GM19193 (cell line): ENCODE data around the gene TPCN2.

Experiments
- POLR2A ChIP-seq: IDR thresholded peaks from 4 replicates; pipeline ENCODE4 v1.6.1; 2011; ENCODE audit not compliant: insufficient read depth, insufficient read length; ENCODE audit errors: extremely low read depth

The TPCN2 gene

DNA sequence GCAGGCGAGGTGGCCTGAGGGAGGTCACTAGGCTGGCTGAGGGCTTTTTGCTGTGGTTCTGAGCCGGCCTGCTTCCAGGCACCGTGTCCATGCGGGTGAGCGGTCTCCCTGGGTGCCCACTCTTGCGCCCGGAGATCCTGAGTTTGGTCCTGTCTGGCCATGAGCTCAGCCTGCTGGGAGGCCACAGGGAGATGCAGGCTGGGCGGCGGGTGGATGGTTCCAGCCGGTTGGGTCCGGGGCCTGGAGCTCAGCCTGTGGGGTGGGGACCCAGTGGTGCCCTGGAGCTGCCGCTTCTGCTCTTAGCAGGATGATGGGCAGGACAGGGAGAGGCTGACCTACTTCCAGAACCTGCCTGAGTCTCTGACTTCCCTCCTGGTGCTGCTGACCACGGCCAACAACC is 18.5 kb downstream of the TPCN2 start:
- no peak for TF ChIP-seq POLR2A

DNA sequence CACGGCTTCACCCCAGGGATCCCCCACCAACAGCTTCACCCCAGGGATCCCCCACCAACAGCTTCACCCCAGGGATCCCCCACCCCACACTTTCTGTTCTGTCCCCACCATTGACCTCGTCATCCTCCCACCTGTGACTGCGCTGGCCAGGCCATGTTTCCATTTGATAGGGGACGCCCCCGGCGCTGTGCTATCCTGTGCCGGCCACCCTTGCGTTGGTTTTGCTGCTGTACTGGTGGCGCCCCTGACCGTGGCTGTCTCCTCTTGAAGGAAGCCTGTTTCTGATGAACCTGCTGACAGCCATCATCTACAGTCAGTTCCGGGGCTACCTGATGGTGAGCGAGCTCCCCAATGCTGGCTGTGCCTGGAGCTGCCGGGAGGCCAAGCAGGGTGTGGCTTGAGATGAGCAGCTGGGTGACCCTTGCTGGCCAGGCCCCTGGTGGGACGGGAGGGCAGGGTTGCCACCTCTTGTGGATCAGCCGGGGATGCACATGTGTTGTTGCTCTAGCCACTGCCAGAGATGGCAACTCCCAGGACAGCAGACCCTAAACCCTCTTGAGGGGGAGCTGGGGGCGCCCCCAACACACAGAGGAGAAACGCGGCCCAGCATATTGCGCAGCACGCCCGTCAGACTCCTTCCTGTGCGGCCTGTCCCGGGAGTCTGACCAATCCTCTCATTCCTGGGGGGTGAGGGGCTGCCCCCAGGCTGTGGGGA is 22.5 kb downstream of the TPCN2 start:
- TF ChIP-seq POLR2A, result no peak

GRCh38 chr11:69071956-69072355 is 23.2 kb downstream of the TPCN2 start:
- no peak for TF ChIP-seq POLR2A

- no peak for TF ChIP-seq POLR2A
These were observed 24.7 kb downstream of the TPCN2 start for GRCh38 chr11:69073469-69073868.

- TF ChIP-seq POLR2A, result no peak
These were observed 25.8 kb downstream of the TPCN2 start for GRCh38 chr11:69074375-69075140.

DNA sequence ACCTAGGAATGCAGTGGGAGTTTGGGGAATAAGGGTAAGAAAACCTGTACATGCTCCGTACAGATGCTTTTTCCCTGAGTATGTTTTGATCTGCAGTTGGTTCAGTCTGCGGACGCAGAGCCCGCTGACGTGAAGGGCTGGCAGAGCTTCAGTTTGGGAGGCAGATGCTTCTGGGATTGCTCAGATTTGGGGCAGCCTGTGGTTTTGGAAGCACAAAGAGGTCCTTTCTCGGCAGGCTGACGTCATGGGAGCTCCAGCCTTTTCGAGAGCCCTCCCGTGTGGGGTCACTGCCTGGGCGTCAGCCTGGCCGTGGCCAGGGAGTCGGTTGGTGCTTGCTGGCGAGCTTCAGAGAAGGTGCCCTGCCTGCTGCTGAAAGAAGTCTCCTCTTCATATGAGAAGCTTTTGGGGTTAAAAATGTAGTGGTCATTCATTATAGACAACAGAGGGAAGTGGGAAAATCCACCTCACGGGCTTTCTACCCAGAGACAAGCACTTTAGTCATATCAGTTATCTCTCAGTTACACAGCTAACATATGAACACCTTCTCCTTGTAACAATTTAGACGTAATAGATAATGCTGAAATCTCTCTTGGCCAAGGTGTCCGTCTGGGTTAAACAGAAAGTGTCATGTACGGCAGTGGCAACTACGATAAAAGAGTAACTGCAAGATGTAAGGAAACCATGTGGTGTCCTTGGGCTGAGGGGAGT is 26.8 kb downstream of the TPCN2 start:
- TF ChIP-seq POLR2A, result no peak

DNA sequence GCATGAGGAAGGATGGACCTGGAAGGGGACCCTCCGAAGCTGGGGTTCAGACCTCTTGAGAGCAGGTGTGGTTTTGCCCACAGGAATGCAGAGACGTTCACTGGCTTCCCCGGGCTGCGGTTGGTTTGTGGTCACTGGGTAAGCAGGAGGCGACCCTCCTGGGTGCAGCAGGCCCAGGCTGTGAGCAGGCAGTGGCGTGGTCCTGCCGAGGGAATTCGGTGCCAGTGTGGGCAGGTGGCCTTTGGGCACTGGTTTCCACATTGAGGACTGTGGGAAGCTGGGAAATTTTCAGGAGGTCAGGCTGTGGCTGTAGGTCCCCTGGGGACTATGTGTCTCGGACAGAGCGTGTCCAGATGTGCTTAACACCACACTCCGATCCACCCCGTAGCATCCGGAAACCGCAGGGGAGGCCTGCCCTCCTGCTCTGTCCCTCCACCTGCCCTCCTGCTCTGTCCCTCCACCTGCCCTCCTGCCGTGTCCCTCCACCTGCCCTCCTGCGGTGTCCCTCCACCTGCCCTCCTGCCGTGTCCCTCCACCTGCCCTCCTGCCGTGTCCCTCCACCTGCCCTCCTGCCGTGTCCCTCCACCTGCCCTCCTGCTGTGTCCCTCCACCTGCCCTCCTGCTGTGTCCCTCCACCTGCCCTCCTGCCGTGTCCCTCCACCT is 27.5 kb downstream of the TPCN2 start:
- no peak for TF ChIP-seq POLR2A

DNA sequence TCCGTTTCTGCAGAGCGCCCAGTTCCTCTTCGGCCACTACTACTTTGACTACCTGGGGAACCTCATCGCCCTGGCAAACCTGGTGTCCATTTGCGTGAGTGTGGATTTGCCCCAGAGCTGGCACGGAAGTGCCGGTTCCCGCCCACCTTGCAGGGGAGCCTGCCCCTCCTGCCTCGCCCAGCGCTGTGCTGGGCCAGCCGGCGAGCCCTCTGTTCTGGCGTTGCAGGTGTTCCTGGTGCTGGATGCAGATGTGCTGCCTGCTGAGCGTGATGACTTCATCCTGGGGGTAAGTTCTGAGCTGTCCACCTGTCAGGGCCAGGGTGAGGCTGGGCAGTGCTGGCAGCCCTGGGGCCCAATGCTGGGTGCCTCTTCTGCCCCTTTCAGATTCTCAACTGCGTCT is 29.8 kb downstream of the TPCN2 start:
- no peak for TF ChIP-seq POLR2A

DNA sequence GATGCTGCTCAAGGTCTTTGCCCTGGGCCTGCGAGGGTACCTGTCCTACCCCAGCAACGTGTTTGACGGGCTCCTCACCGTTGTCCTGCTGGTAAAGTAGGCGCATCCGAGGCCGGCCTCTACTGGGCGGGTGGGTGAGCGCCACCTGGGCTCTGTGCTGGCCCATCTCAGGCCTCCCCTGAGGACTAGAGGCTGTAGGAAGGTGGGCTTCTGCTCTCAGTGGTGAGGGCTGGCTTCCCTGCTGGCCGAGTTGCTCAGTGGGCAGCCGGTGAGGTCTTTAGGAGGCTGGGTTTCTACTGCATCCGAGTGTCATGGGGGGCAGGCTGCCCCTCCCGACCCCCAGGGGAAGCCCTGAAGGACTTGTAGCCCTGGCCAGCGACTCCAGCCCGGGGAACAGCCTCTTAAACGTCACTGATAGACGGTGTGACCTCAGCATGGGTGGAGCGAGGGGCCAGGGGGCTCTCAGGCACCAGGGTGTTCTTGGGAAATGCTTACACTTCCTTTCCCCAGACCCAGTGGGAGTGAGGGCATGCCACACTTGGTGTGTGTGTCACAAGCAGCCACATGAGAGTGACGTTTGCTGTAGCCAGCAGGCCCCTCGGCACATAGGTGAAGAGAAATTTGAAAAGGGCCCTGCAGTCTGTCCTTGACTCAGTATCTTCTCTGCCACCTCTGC is 30.3 kb downstream of the TPCN2 start:
- no peak for TF ChIP-seq POLR2A

- TF ChIP-seq POLR2A, result no peak
These were observed 31.0 kb downstream of the TPCN2 start for GRCh38 chr11:69079661-69080256.

DNA sequence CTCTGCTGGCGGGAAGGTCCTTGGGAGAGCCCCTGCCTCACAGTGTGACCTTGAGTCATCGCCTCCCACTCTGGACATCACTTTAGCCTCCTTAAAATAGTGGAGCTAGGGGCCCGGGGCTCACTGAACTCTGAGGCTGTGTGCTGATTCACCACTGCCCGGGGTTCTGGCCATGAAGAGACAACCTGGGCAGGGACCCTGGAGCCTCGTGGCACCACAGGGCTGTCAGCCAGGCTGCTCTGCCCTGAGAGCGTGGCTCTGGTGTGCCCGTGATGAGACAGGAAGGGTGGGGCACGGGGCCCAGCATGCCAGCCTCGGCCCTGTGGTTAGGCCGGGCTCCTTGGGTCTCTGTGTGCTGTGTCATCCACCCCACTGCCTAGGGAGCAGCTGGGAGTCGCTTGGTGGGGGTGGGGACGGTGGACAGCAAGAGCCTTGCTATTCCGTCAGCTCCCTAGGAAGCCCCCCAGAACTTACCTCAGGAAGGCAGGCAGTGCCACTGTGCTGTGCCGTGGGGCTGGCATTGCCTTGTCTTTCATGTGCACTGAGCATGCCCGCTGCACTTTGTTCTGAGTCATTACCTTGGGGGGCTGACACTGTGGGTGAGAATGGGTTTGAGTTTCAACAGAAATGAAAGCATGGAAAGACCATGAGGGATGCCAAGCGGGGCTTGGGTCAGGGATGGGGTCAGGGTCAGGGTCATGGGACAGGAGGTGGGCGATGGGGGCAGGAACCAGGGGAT is 31.7 kb downstream of the TPCN2 start:
- TF ChIP-seq POLR2A, result no peak

DNA sequence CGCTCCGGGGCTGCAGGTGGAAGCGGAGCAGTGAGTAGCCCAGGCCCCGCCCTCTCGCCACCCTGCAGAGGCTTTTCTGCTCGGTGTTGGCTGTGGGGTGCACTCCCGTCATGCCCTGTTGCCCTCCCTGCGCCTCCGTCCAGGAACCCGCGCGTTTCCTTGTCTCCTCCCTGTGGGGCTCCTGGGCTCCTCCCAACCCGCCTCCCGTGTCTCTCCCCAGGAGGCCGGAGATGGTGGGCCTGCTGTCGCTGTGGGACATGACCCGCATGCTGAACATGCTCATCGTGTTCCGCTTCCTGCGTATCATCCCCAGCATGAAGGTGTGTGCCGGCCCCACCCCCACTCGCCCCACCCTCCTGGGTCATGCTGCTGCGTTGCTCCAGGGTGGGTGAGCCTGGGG is 32.4 kb downstream of the TPCN2 start:
- no peak for TF ChIP-seq POLR2A

GRCh38 chr11:69083531-69084247 is 35.0 kb downstream of the TPCN2 start:
- TF ChIP-seq POLR2A, result no peak
